Ramos (cell line): ENCODE measurements around the gene PSTPIP2.
"Not testable (repeated sequence)": the region's sequence is repeated elsewhere in the genome, so short reads cannot be mapped to it uniquely, and the experiment has no call there.

Experiments used
- in situ Hi-C: fragments of 300-500 bp; cut with MboI; formaldehyde crosslinking; loops from one replicate; pipeline ENCODE4 v1.14.3; 2022; ENCODE audit warnings: low sequenced_read_pairs; ENCODE audit not compliant: unreplicated experiment

The PSTPIP2 gene

GRCh38 chr18:46070815-46071652, 1.0 kb downstream of the PSTPIP2 start:
- in situ Hi-C loops, result loop anchor here (10.0 kb wide), 1 partner anchor 396 kb away; no protein-coding TSS in a partner anchor

- in situ Hi-C loops, result loop anchor here (10.0 kb wide), 1 partner anchor 395 kb away; no protein-coding TSS in a partner anchor
These were observed 1.8 kb downstream of the PSTPIP2 start for GRCh38 chr18:46070232-46070631.

- in situ Hi-C loops, result no loop called here
These were observed 2.5 kb downstream of the PSTPIP2 start for GRCh38 chr18:46069524-46069923.

GRCh38 chr18:46068763-46069162, 3.3 kb downstream of the PSTPIP2 start:
- in situ Hi-C loops, result no loop called here

- in situ Hi-C loops, result no loop called here
These were observed 4.5 kb downstream of the PSTPIP2 start for GRCh38 chr18:46067438-46068007.

GRCh38 chr18:46062781-46063180, 9.3 kb downstream of the PSTPIP2 start:
- in situ Hi-C loops, result no loop called here

- in situ Hi-C loops, result no loop called here
These were observed 10.3 kb downstream of the PSTPIP2 start for GRCh38 chr18:46061796-46062195.

GRCh38 chr18:46061387-46061786, 10.7 kb downstream of the PSTPIP2 start:
- in situ Hi-C loops, result no loop called here

- in situ Hi-C loops, result no loop called here
These were observed 11.7 kb downstream of the PSTPIP2 start for GRCh38 chr18:46060359-46060841.

- in situ Hi-C loops, result no loop called here
These were observed 16.2 kb downstream of the PSTPIP2 start for GRCh38 chr18:46055838-46056230.

GRCh38 chr18:46054956-46055837, 16.9 kb downstream of the PSTPIP2 start:
- in situ Hi-C loops, result no loop called here

- in situ Hi-C loops, result no loop called here
These were observed 18.5 kb downstream of the PSTPIP2 start for GRCh38 chr18:46053368-46054095.

GRCh38 chr18:46051731-46052461, 20.2 kb downstream of the PSTPIP2 start:
- in situ Hi-C loops, result no loop called here

- in situ Hi-C loops, result no loop called here
These were observed 21.8 kb downstream of the PSTPIP2 start for GRCh38 chr18:46050268-46050667.

- in situ Hi-C loops, result no loop called here
These were observed 23.4 kb downstream of the PSTPIP2 start for GRCh38 chr18:46048641-46049040.

GRCh38 chr18:46047369-46047768, 24.7 kb downstream of the PSTPIP2 start:
- in situ Hi-C loops, result not testable (repeated sequence)

- in situ Hi-C loops, result no loop called here
These were observed 25.4 kb downstream of the PSTPIP2 start for GRCh38 chr18:46046688-46047087.

GRCh38 chr18:46046126-46046525, 25.9 kb downstream of the PSTPIP2 start:
- in situ Hi-C loops, result no loop called here

GRCh38 chr18:46042571-46043123, 29.4 kb downstream of the PSTPIP2 start:
- in situ Hi-C loops, result no loop called here
